ENCODE results near the gene CUX1. TPM values are rescaled to one million over a fixed set of nuclear protein-coding genes. Genes with fewer than 3 reads are reported as not detected.
"Not testable (repeated sequence)": the region's sequence is repeated elsewhere in the genome, so short reads cannot be mapped to it uniquely, and the experiment has no call there.

CUX1 gene
- total RNA-seq, 2 experiments from 2014 or later: 30.7 to 31.2 TPM

GRCh38 chr7:101783381-101784181 is 33.8 kb upstream of the CUX1 start:
- ChIA-PET POLR2A (no interaction called here), CTCF (no interaction called here)
- Mint-ChIP-seq H3K4me1 (ENCODE audit: low read depth) (no peaks in the 10 kb centered on the region), H3K4me3 (no peak overlapping the region), H3K9me3 (ENCODE audit: insufficient read depth) (no peaks in the 10 kb centered on the region), H3K27ac (no peak overlapping the region), H3K27me3 (ENCODE audit: low read depth) (peaks cover 9% of the 10 kb centered on the region), H3K36me3 (ENCODE audit: low read depth) (no peaks in the 10 kb centered on the region)
- ATAC-seq: no peak
- no peak for DNase-seq

GRCh38 chr7:101784292-101785127 is 32.9 kb upstream of the CUX1 start:
- Mint-ChIP-seq H3K9me3 (ENCODE audit: insufficient read depth) (no peaks in the 10 kb centered on the region), H3K36me3 (ENCODE audit: low read depth) (no peaks in the 10 kb centered on the region), H3K4me1 (ENCODE audit: low read depth) (no peaks in the 10 kb centered on the region), H3K27me3 (ENCODE audit: low read depth) (peaks cover 9% of the 10 kb centered on the region), H3K4me3 (no peak overlapping the region), H3K27ac (no peak overlapping the region)
- ChIA-PET POLR2A (interaction anchor here (1.1 kb wide), 1 partner anchor 31 kb away, joined by 3 read pairs; no protein-coding TSS in a partner anchor), CTCF (interaction anchor here (0.7 to 1.4 kb wide), 2 partner anchors 20 to 30 kb away, joined by 3 to 4 read pairs; no protein-coding TSS in a partner anchor)
- DNase-seq: no peak
- ATAC-seq: no peak

DNA sequence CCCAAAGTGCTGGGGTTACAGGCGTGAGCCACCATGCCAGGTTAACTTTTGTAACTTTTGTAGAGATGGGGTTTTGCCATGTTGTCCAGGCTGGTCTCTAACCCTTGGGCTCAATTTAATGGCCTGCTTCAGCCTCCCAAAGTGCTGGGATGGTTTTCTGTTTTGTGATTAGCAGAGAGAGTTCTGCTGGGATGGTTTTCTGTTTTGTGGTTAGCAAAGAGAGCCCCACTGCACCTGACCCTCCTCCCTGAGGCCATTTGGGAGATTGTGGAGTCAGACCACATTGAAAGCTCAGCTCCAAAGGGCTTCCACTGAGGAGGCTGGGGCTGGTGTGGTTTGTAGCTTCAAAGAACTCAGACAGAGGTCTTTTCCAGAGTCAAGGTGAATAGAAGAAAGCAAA is 29.6 kb upstream of the CUX1 start:
- Mint-ChIP-seq H3K4me1 (ENCODE audit: low read depth) (no peaks in the 10 kb centered on the region), H3K36me3 (ENCODE audit: low read depth) (no peaks in the 10 kb centered on the region), H3K27ac (no peak overlapping the region), H3K4me3 (no peak overlapping the region), H3K9me3 (ENCODE audit: insufficient read depth) (no peaks in the 10 kb centered on the region), H3K27me3 (ENCODE audit: low read depth) (peaks cover 9% of the 10 kb centered on the region)
- ATAC-seq: no peak
- DNase-seq: no peak
- POLR2A ChIA-PET: no interaction called here
- CTCF ChIA-PET: no interaction called here

DNA sequence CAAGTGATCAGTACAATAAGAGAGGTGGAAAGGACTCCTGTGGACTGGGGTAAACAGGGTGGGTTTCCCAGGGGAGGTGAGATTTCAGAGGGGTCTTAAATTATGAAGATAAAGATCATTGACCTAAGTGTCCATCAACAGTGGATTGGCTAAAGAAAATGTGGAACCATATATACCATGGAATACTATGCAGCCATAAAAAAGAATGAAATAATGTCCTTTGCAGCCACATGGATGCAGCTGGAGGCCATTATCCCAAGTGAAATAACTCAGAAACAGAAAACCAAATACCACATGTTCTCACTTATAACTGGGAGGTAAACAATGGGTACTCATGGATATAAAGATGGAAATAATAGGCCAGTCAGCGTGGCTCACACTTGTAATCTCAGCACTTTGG is 28.9 kb upstream of the CUX1 start:
- POLR2A ChIA-PET: no interaction called here
- CTCF ChIA-PET: no interaction called here
- no peaks in the 10 kb centered on the region for H3K36me3 Mint-ChIP-seq (ENCODE audit: low read depth)
- H3K27ac Mint-ChIP-seq: no peak overlapping the region
- no peaks in the 10 kb centered on the region for H3K9me3 Mint-ChIP-seq (ENCODE audit: insufficient read depth)
- no peaks in the 10 kb centered on the region for H3K4me1 Mint-ChIP-seq (ENCODE audit: low read depth)
- H3K27me3 Mint-ChIP-seq (ENCODE audit: low read depth): peaks cover 9% of the 10 kb centered on the region
- DNase-seq (no peak), ATAC-seq (no peak)
- H3K4me3 Mint-ChIP-seq: no peak overlapping the region

- DNase-seq (no peak), ATAC-seq (no peak)
- ChIA-PET POLR2A (no interaction called here), CTCF (no interaction called here)
- no peaks in the 10 kb centered on the region for H3K36me3 Mint-ChIP-seq (ENCODE audit: low read depth)
- no peaks in the 10 kb centered on the region for H3K9me3 Mint-ChIP-seq (ENCODE audit: insufficient read depth)
- H3K27me3 Mint-ChIP-seq (ENCODE audit: low read depth): no peaks in the 10 kb centered on the region
- no peak overlapping the region for H3K4me3 Mint-ChIP-seq
- no peak overlapping the region for H3K27ac Mint-ChIP-seq
- H3K4me1 Mint-ChIP-seq (ENCODE audit: low read depth): no peaks in the 10 kb centered on the region
Measured at GRCh38 chr7:101790566-101791293, 26.7 kb upstream of the CUX1 start.

DNA sequence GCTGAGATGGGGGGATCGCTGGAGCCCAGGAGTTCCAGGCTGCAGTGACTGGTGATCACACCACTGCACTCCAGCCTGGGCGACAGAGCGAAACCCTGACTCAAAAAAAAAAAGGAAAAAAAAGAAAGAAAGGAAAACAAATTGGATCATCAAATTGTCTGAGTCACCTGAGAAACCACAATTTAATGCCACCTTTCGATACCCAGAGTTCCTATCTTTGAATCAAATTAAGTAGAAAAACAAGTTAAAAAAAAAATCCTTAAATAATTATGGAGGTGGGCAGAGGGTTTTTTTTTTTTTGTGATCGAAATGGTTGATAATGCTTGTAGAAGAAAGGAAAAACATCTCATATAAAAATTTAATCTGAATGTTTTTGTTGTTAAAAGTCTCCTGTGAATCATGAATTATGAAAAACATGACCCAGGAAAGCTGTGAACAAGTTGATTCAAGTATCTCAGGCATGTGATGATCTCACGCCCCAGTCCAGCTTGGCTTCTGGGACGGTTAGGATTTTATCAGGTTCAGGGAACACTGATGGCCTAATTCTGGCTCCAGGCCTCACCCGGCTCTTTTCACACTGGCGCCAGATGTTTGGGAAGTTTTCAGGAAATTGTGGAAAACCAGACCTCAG is 25.3 kb upstream of the CUX1 start:
- Mint-ChIP-seq H3K27ac (no peak overlapping the region), H3K4me3 (no peak overlapping the region), H3K9me3 (ENCODE audit: insufficient read depth) (no peaks in the 10 kb centered on the region), H3K36me3 (ENCODE audit: low read depth) (no peaks in the 10 kb centered on the region), H3K27me3 (ENCODE audit: low read depth) (no peaks in the 10 kb centered on the region), H3K4me1 (ENCODE audit: low read depth) (no peaks in the 10 kb centered on the region)
- ATAC-seq (no peak), DNase-seq (no peak)
- ChIA-PET CTCF (no interaction called here), POLR2A (no interaction called here)

DNA sequence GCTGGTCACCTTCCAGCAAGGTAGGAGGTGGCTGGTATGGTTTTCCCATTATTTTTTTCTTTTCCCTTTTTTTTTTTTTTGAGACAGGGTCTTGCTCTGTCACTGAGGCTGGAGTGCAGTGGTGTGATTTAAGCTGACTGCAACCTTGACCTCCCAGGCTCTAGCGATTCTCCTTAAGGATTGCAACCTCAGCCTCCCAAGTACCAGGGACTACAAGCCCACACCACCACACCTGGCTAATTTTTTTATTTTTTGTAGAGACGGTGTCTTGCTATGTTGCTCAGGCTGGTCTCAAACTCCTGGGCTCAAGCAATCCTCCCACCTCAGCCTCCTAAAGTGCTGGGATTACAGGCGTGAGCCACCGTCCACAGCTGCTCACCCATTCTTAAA is 24.7 kb upstream of the CUX1 start:
- POLR2A ChIA-PET; H3K9me3 Mint-ChIP-seq (ENCODE audit: insufficient read depth); H3K36me3 Mint-ChIP-seq (ENCODE audit: low read depth); H3K27ac Mint-ChIP-seq; CTCF ChIA-PET; H3K4me1 Mint-ChIP-seq (ENCODE audit: low read depth); DNase-seq; ATAC-seq; H3K27me3 Mint-ChIP-seq (ENCODE audit: low read depth); H3K4me3 Mint-ChIP-seq: not testable (repeated sequence)

- ATAC-seq (no peak), DNase-seq (no peak)
- Mint-ChIP-seq H3K27me3 (ENCODE audit: low read depth) (no peaks in the 10 kb centered on the region), H3K36me3 (ENCODE audit: low read depth) (no peaks in the 10 kb centered on the region), H3K4me3 (no peak overlapping the region), H3K4me1 (ENCODE audit: low read depth) (no peaks in the 10 kb centered on the region), H3K27ac (no peak overlapping the region), H3K9me3 (ENCODE audit: insufficient read depth) (no peaks in the 10 kb centered on the region)
- ChIA-PET CTCF (no interaction called here), POLR2A (no interaction called here)
Measured at GRCh38 chr7:101795461-101795860, 22.0 kb upstream of the CUX1 start.

DNA sequence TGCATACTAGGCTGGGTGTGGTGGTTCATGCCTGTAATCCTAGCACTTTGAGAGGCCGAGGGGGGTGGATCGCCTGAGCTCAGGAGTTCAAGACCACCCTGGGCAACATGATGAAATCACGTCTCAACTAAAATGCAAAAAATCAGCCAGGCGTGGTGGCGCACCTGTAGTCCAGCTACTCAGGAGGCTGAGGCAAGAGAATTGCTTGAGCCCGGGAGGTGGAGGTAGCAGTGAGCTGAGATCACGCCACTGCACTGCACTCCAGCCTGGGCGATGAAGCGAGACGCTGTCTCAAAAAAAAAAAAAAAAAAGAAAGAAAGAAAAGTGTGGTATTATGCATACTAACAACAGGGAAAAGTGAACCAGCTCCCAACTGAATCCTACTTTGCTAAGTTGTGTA is 19.3 kb upstream of the CUX1 start:
- CTCF ChIA-PET; DNase-seq; POLR2A ChIA-PET; ATAC-seq; H3K36me3 Mint-ChIP-seq (ENCODE audit: low read depth); H3K4me1 Mint-ChIP-seq (ENCODE audit: low read depth); H3K27me3 Mint-ChIP-seq (ENCODE audit: low read depth); H3K27ac Mint-ChIP-seq; H3K9me3 Mint-ChIP-seq (ENCODE audit: insufficient read depth); H3K4me3 Mint-ChIP-seq: not testable (repeated sequence)

DNA sequence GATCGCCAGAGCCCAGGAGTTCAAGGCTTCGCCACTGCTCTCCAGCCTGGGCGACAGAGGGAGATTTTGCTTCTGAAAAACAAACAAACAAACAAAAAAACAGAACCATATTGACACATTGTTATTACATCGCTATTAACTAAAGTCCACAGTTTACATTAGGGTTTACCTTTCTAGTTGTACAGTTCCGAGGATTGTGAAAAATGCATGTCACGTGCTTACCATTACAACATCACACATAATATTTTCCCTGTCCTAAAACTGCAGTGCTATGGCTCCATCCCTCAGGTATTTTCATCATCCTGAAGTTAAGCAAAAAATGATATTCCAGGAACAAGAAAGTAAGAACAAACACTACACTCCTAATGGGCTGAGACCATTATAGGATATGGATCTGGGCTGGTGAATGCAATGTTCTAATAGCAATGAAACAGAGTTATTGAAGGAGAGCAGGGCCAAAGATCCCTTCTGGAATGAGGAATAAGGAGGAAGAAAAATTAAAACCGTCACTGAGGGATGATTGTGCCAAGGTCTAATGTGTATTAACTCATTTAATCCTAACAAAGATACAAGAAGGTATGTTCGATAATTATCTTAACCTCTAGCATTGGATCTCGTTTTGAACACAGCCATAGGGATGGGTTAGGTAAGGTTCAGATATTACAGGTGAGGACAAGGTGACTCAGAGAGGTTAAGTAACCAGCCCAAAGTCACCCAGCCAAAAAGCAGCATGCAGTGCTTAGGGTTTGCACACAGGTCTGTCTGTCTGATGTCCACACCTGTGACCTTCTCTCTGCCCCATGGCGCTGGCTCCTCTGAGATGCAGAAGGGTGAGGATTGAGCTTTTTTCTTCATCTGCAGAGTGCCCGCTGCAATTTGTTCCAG is 14.0 kb upstream of the CUX1 start:
- ChIA-PET POLR2A (no interaction called here), CTCF (interaction anchor here (0.6 to 2.8 kb wide), 4 partner anchors 9 to 93 kb away, joined by 3 to 17 read pairs (median 6); no protein-coding TSS in a partner anchor)
- DNase-seq (no peak), ATAC-seq (no peak)
- peaks cover 15% of the 10 kb centered on the region for H3K4me1 Mint-ChIP-seq (ENCODE audit: low read depth)
- no peaks in the 10 kb centered on the region for H3K36me3 Mint-ChIP-seq (ENCODE audit: low read depth)
- H3K4me3 Mint-ChIP-seq: no peak overlapping the region
- peaks cover 23% of the 10 kb centered on the region for H3K27me3 Mint-ChIP-seq (ENCODE audit: low read depth)
- no peaks in the 10 kb centered on the region for H3K9me3 Mint-ChIP-seq (ENCODE audit: insufficient read depth)
- no peak overlapping the region for H3K27ac Mint-ChIP-seq

All from activated CD8-positive, alpha-beta T cell treated with anti-CD3 and anti-CD28 coated beads, Interleukin-2, amount 10 ng/mL, durations not matched to agents 7 days and 5 days (primary cell).